Neural progenitor cell (in vitro differentiated cells): ENCODE results near the gene PDE11A.

Experiments used
- EZH2 ChIP-seq: fragments of 200-600 bp; sonication (generic); IDR thresholded peaks from 2 replicates; pipeline ENCODE4 v1.6.1; 2017; ENCODE audit warnings: antibody characterized with exemption, mild to moderate bottlenecking, moderate library complexity
- EZH2phosphoT487 ChIP-seq: fragments of 200-600 bp; sonication (generic); IDR thresholded peaks from 2 replicates; pipeline ENCODE4 v1.6.1; 2017; ENCODE audit warnings: antibody characterized with exemption
- TF ChIP-seq, protein P1 (sequence below): fragments of 200-600 bp; sonication (generic); IDR thresholded peaks from 2 replicates; pipeline ENCODE4 v1.5.1; 2017; ENCODE audit warnings: antibody characterized with exemption, mild to moderate bottlenecking

- TF ChIP-seq, protein P1, sequence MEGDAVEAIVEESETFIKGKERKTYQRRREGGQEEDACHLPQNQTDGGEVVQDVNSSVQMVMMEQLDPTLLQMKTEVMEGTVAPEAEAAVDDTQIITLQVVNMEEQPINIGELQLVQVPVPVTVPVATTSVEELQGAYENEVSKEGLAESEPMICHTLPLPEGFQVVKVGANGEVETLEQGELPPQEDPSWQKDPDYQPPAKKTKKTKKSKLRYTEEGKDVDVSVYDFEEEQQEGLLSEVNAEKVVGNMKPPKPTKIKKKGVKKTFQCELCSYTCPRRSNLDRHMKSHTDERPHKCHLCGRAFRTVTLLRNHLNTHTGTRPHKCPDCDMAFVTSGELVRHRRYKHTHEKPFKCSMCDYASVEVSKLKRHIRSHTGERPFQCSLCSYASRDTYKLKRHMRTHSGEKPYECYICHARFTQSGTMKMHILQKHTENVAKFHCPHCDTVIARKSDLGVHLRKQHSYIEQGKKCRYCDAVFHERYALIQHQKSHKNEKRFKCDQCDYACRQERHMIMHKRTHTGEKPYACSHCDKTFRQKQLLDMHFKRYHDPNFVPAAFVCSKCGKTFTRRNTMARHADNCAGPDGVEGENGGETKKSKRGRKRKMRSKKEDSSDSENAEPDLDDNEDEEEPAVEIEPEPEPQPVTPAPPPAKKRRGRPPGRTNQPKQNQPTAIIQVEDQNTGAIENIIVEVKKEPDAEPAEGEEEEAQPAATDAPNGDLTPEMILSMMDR: no peak
- no peak for TF ChIP-seq EZH2phosphoT487
- no peak for TF ChIP-seq EZH2
Observed at GRCh38 chr2:177883177-177883576, 189.4 kb downstream of the PDE11A start.
